22Rv1 (cell line): ENCODE measurements around the gene ADAMTS2.

Experiments used
- H3K27ac ChIP-seq: fragments of 450-650 bp; 2 replicates; pipeline ENCODE4 v1.5.1; 2017
- CTCF ChIP-seq: fragments of 450-650 bp; IDR thresholded peaks from 2 replicates; pipeline ENCODE4 v1.5.1; 2017; ENCODE audit warnings: mild to moderate bottlenecking
- ZFX ChIP-seq: fragments of 450-650 bp; IDR thresholded peaks from 2 replicates; pipeline ENCODE4 v1.6.1; 2017; ENCODE audit warnings: antibody characterized with exemption, borderline replicate concordance

The ADAMTS2 gene

DNA sequence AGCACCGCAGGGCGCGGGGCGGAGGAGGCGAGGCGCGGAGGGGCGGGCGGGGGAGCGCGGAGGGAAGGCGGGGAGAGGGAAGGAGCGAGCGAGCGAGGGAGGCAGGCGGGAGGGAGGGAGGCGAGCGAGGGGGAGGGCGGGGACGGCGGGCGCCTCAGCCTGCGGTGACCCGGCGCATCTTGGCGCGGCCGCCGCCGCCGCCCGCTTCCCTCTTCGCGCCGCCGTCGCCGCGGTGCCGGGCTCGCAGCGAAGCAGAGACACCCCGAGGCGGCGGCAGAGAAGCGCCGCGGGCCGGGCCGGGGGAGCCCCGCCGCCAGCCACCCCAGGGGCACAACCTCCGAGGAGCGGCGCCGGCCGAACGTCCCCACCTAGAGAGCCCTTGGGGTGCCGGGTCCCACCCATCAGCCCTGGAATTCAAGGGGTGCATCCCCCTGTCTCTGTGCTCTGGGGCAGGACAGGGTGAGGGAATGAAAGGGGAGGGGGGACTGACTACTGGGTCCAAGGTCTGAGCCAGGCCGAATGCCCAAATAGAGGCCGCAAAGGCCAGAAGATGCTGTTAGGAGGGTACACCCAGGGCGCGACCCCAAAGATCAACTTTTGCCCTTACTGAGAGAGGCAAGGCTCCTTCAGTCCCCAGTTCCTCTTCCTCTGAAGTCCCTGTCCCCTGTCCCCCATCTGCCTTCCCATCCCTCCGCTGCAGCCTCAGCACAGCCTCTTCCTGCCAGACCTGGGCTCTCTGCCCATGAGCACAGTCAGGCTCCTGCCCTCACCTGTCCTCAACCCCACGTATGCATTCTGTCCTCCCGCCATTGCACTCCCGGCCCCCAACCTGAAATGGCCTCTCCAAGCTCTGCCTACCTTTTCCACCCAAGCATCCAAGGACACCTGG lies at the start of gene ADAMTS2:
Gene ADAMTS2, minus strand, starts transcription at position 29 of the 889 bp plus-strand sequence. CDS start 133 bp downstream, outside the sequence.
- no peak within 1 kb of the TSS for H3K27ac ChIP-seq
- TF ChIP-seq CTCF: no peak

GRCh38 chr5:179393078-179393477 lies 47.8 kb upstream of the ADAMTS2 start:
- no peak overlapping the region for H3K27ac ChIP-seq
- no peak for TF ChIP-seq CTCF

DNA sequence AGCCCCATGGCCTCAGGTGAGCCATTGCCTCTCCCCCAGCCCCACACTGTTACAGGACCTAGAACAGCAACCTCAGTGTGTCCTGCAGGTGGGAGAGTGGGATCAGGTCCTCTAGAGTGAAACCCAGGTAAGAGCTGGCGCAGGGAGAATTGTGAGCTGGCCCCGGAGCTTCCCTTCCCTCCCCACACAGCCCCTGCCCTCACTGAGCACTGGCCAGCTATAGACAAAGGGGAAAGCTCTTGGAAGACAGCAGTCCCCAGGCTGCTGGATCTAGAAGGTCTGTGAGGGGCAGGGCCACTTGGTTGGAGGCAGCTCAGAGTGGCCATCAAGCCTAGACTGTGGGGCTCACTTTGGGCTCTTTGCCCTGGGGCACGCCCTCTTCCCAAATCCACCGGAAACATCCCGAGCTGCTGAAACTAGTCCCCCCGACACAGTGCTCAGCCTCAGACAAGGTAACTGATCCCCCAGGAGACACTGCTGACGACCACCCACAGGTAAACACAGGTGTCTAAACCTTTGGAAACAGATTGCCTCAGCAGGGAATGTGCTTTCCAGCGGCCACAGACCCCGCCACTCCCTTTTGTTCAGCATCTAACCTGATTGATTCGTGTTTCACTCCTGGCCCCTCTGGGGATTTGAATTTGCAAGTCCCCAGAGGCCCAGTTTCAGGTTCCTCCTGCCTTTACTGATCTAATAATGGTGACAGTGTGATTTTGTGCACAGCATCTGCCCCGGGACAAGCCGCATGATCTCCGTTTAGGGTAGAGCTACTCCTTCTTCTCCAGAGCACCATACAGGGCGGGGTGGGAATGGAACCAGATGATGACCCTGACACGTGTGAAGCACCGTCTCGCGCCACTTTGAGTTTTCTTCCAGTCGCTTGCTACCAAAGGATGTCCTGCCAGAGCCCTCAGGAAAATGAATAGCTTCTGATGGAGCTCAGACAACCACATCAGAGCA lies 42.2 kb upstream of the ADAMTS2 start:
- H3K27ac ChIP-seq: no peak overlapping the region
- TF ChIP-seq ZFX (no peak), CTCF (no peak)

- no peak overlapping the region for H3K27ac ChIP-seq
- TF ChIP-seq ZFX (no peak), CTCF (no peak)
These were observed 40.7 kb upstream of the ADAMTS2 start for GRCh38 chr5:179385914-179386313.

GRCh38 chr5:179382486-179382885 lies 37.2 kb upstream of the ADAMTS2 start:
- no peak overlapping the region for H3K27ac ChIP-seq
- TF ChIP-seq CTCF (no peak), ZFX (no peak)

- H3K27ac ChIP-seq: no peak overlapping the region
- TF ChIP-seq ZFX (no peak), CTCF (no peak)
These were observed 36.4 kb upstream of the ADAMTS2 start for GRCh38 chr5:179381691-179382090.
